ENCODE data around the gene SCUBE3.

The SCUBE3 gene

GRCh38 chr6:35179901-35180535, 33.7 kb upstream of the SCUBE3 start:
- no peak overlapping the region for H3K27ac ChIP-seq (ENCODE audit: insufficient read depth, low read length, poor library complexity, severe bottlenecking)
- H3K9me3 ChIP-seq (ENCODE audit: control insufficient read depth, low read length) = no peaks in the 10 kb centered on the region
- H3K27me3 ChIP-seq (replicated peaks; ENCODE audit: control insufficient read depth, insufficient read depth, low read length, poor library complexity, severe bottlenecking) = no peaks in the 10 kb centered on the region
- no peak for DNase-seq
- no peaks in the 10 kb centered on the region for H3K36me3 ChIP-seq (ENCODE audit: control insufficient read depth, insufficient read depth, low read length)
- no peaks in the 10 kb centered on the region for H3K4me1 ChIP-seq (ENCODE audit: control insufficient read depth, insufficient read depth, low read length, poor library complexity, severe bottlenecking)
- no peak overlapping the region for H3K4me3 ChIP-seq (ENCODE audit: insufficient read depth, low read depth, low read length, poor library complexity, severe bottlenecking)

GRCh38 chr6:35181308-35181932, 32.3 kb upstream of the SCUBE3 start:
- Histone ChIP-seq H3K4me3 (ENCODE audit: insufficient read depth, low read depth, low read length, poor library complexity, severe bottlenecking) (no peak overlapping the region), H3K9me3 (ENCODE audit: control insufficient read depth, low read length) (no peaks in the 10 kb centered on the region), H3K27ac (ENCODE audit: insufficient read depth, low read length, poor library complexity, severe bottlenecking) (no peak overlapping the region), H3K27me3 (replicated peaks; ENCODE audit: control insufficient read depth, insufficient read depth, low read length, poor library complexity, severe bottlenecking) (no peaks in the 10 kb centered on the region), H3K36me3 (ENCODE audit: control insufficient read depth, insufficient read depth, low read length) (no peaks in the 10 kb centered on the region), H3K4me1 (ENCODE audit: control insufficient read depth, insufficient read depth, low read length, poor library complexity, severe bottlenecking) (no peaks in the 10 kb centered on the region)
- no peak for DNase-seq

- H3K4me1 ChIP-seq (ENCODE audit: control insufficient read depth, insufficient read depth, low read length, poor library complexity, severe bottlenecking) = no peaks in the 10 kb centered on the region
- H3K27me3 ChIP-seq (replicated peaks; ENCODE audit: control insufficient read depth, insufficient read depth, low read length, poor library complexity, severe bottlenecking) = no peaks in the 10 kb centered on the region
- no peaks in the 10 kb centered on the region for H3K9me3 ChIP-seq (ENCODE audit: control insufficient read depth, low read length)
- no peak overlapping the region for H3K4me3 ChIP-seq (ENCODE audit: insufficient read depth, low read depth, low read length, poor library complexity, severe bottlenecking)
- no peak for DNase-seq
- no peaks in the 10 kb centered on the region for H3K36me3 ChIP-seq (ENCODE audit: control insufficient read depth, insufficient read depth, low read length)
- no peak overlapping the region for H3K27ac ChIP-seq (ENCODE audit: insufficient read depth, low read length, poor library complexity, severe bottlenecking)
Observed at GRCh38 chr6:35181933-35182612, 31.7 kb upstream of the SCUBE3 start.

- no peaks in the 10 kb centered on the region for H3K4me1 ChIP-seq (ENCODE audit: control insufficient read depth, insufficient read depth, low read length, poor library complexity, severe bottlenecking)
- no peaks in the 10 kb centered on the region for H3K9me3 ChIP-seq (ENCODE audit: control insufficient read depth, low read length)
- no peaks in the 10 kb centered on the region for H3K36me3 ChIP-seq (ENCODE audit: control insufficient read depth, insufficient read depth, low read length)
- no peak for DNase-seq
- no peak overlapping the region for H3K4me3 ChIP-seq (ENCODE audit: insufficient read depth, low read depth, low read length, poor library complexity, severe bottlenecking)
- H3K27ac ChIP-seq (ENCODE audit: insufficient read depth, low read length, poor library complexity, severe bottlenecking) = no peak overlapping the region
- no peaks in the 10 kb centered on the region for H3K27me3 ChIP-seq (replicated peaks; ENCODE audit: control insufficient read depth, insufficient read depth, low read length, poor library complexity, severe bottlenecking)
Observed at GRCh38 chr6:35183281-35183680, 30.5 kb upstream of the SCUBE3 start.

- no peaks in the 10 kb centered on the region for H3K9me3 ChIP-seq (ENCODE audit: control insufficient read depth, low read length)
- H3K4me1 ChIP-seq (ENCODE audit: control insufficient read depth, insufficient read depth, low read length, poor library complexity, severe bottlenecking) = no peaks in the 10 kb centered on the region
- H3K27me3 ChIP-seq (replicated peaks; ENCODE audit: control insufficient read depth, insufficient read depth, low read length, poor library complexity, severe bottlenecking) = no peaks in the 10 kb centered on the region
- DNase-seq = no peak
- H3K4me3 ChIP-seq (ENCODE audit: insufficient read depth, low read depth, low read length, poor library complexity, severe bottlenecking) = no peak overlapping the region
- no peak overlapping the region for H3K27ac ChIP-seq (ENCODE audit: insufficient read depth, low read length, poor library complexity, severe bottlenecking)
- no peaks in the 10 kb centered on the region for H3K36me3 ChIP-seq (ENCODE audit: control insufficient read depth, insufficient read depth, low read length)
Observed at GRCh38 chr6:35183935-35184334, 29.8 kb upstream of the SCUBE3 start.

- H3K4me1 ChIP-seq (ENCODE audit: control insufficient read depth, insufficient read depth, low read length, poor library complexity, severe bottlenecking) = no peaks in the 10 kb centered on the region
Observed at GRCh38 chr6:35184580-35185301, 29.0 kb upstream of the SCUBE3 start.

GRCh38 chr6:35185302-35185681, 28.5 kb upstream of the SCUBE3 start:
- H3K4me3 ChIP-seq (ENCODE audit: insufficient read depth, low read depth, low read length, poor library complexity, severe bottlenecking) = no peak overlapping the region
- H3K4me1 ChIP-seq (ENCODE audit: control insufficient read depth, insufficient read depth, low read length, poor library complexity, severe bottlenecking) = no peaks in the 10 kb centered on the region
- H3K27me3 ChIP-seq (replicated peaks; ENCODE audit: control insufficient read depth, insufficient read depth, low read length, poor library complexity, severe bottlenecking) = no peaks in the 10 kb centered on the region
- H3K36me3 ChIP-seq (ENCODE audit: control insufficient read depth, insufficient read depth, low read length) = no peaks in the 10 kb centered on the region
- DNase-seq = no peak
- H3K9me3 ChIP-seq (ENCODE audit: control insufficient read depth, low read length) = no peaks in the 10 kb centered on the region
- H3K27ac ChIP-seq (ENCODE audit: insufficient read depth, low read length, poor library complexity, severe bottlenecking) = no peak overlapping the region

More at GRCh38 chr6:35184580-35185301, 29.0 kb upstream of the SCUBE3 start:
- Histone ChIP-seq H3K9me3 (ENCODE audit: control insufficient read depth, low read length) (no peaks in the 10 kb centered on the region), H3K4me3 (ENCODE audit: insufficient read depth, low read depth, low read length, poor library complexity, severe bottlenecking) (no peak overlapping the region), H3K27ac (ENCODE audit: insufficient read depth, low read length, poor library complexity, severe bottlenecking) (no peak overlapping the region), H3K27me3 (replicated peaks; ENCODE audit: control insufficient read depth, insufficient read depth, low read length, poor library complexity, severe bottlenecking) (no peaks in the 10 kb centered on the region), H3K36me3 (ENCODE audit: control insufficient read depth, insufficient read depth, low read length) (no peaks in the 10 kb centered on the region)
- DNase-seq = no peak

- H3K9me3 ChIP-seq (ENCODE audit: control insufficient read depth, low read length) = no peaks in the 10 kb centered on the region
- no peak for DNase-seq
- H3K27ac ChIP-seq (ENCODE audit: insufficient read depth, low read length, poor library complexity, severe bottlenecking) = no peak overlapping the region
- H3K27me3 ChIP-seq (replicated peaks; ENCODE audit: control insufficient read depth, insufficient read depth, low read length, poor library complexity, severe bottlenecking) = no peaks in the 10 kb centered on the region
- H3K4me1 ChIP-seq (ENCODE audit: control insufficient read depth, insufficient read depth, low read length, poor library complexity, severe bottlenecking) = no peaks in the 10 kb centered on the region
- no peak overlapping the region for H3K4me3 ChIP-seq (ENCODE audit: insufficient read depth, low read depth, low read length, poor library complexity, severe bottlenecking)
- H3K36me3 ChIP-seq (ENCODE audit: control insufficient read depth, insufficient read depth, low read length) = no peaks in the 10 kb centered on the region
Observed at GRCh38 chr6:35185971-35186370, 27.8 kb upstream of the SCUBE3 start.

GRCh38 chr6:35186571-35186970, 27.2 kb upstream of the SCUBE3 start:
- H3K4me1 ChIP-seq (ENCODE audit: control insufficient read depth, insufficient read depth, low read length, poor library complexity, severe bottlenecking) = no peaks in the 10 kb centered on the region
- H3K9me3 ChIP-seq (ENCODE audit: control insufficient read depth, low read length) = no peaks in the 10 kb centered on the region
- no peak for DNase-seq
- no peaks in the 10 kb centered on the region for H3K36me3 ChIP-seq (ENCODE audit: control insufficient read depth, insufficient read depth, low read length)
- H3K27me3 ChIP-seq (replicated peaks; ENCODE audit: control insufficient read depth, insufficient read depth, low read length, poor library complexity, severe bottlenecking) = no peaks in the 10 kb centered on the region
- no peak overlapping the region for H3K4me3 ChIP-seq (ENCODE audit: insufficient read depth, low read depth, low read length, poor library complexity, severe bottlenecking)
- no peak overlapping the region for H3K27ac ChIP-seq (ENCODE audit: insufficient read depth, low read length, poor library complexity, severe bottlenecking)

- no peaks in the 10 kb centered on the region for H3K4me1 ChIP-seq (ENCODE audit: control insufficient read depth, insufficient read depth, low read length, poor library complexity, severe bottlenecking)
- no peak overlapping the region for H3K4me3 ChIP-seq (ENCODE audit: insufficient read depth, low read depth, low read length, poor library complexity, severe bottlenecking)
- H3K27me3 ChIP-seq (replicated peaks; ENCODE audit: control insufficient read depth, insufficient read depth, low read length, poor library complexity, severe bottlenecking) = no peaks in the 10 kb centered on the region
- H3K27ac ChIP-seq (ENCODE audit: insufficient read depth, low read length, poor library complexity, severe bottlenecking) = no peak overlapping the region
- DNase-seq = no peak
- H3K9me3 ChIP-seq (ENCODE audit: control insufficient read depth, low read length) = no peaks in the 10 kb centered on the region
- H3K36me3 ChIP-seq (ENCODE audit: control insufficient read depth, insufficient read depth, low read length) = no peaks in the 10 kb centered on the region
Observed at GRCh38 chr6:35188886-35189285, 24.9 kb upstream of the SCUBE3 start.
